B cell (primary cell): ENCODE measurements around the gene COLQ.

Experiments used
- CTCF ChIP-seq: fragments of 200-600 bp; IDR thresholded peaks from one replicate; pipeline ENCODE4 v1.8.0; 2022; ENCODE audit warnings: antibody characterized with exemption, mild to moderate bottlenecking
- EZH2 ChIP-seq: IDR thresholded peaks from 2 replicates; pipeline ENCODE4 v1.6.1; 2012; ENCODE audit warnings: borderline replicate concordance, low read depth, mild to moderate bottlenecking, moderate library complexity, low read length; ENCODE audit not compliant: insufficient read depth, poor library complexity, severe bottlenecking

DNA sequence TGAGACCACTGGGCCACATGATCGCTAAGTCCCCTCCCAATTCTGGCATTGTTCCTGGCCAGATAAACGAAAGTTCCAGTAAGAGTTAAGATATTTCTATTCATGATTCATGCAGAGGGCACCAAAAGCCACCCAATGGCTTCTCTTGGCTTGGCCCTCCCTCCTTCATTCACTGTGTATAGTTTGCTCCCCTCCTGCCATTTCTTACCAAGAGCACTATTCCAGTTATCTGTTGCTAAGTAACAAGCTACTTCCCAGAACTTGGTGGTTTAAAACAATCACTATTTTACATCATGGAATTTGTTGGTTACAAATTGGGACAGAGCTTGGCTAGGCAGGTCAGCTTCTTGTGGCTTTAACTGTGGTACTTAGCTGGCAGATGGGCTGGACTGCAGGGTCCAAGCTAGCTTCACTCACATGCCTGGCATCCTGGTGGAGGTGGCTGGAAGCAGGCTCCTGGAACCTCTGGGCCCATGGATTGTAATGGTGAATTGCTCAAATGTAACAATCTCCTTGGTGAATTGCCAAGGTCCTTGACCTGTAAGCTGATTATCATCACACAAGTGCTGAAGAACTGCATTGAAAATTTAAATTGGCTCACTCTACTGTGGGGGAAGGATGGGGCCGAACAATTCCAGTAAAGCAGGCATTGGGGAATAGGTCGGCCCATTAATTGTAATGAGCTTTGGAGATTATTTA is 77.5 kb downstream of the COLQ start:
- TF ChIP-seq CTCF (no peak), EZH2 (no peak)
